ENCODE results near the gene PARP3.
"Not testable (repeated sequence)": the region's sequence is repeated elsewhere in the genome, so short reads cannot be mapped to it uniquely, and the experiment has no call there.

The PARP3 gene

GRCh38 chr3:51897391-51897790 is 44.8 kb upstream of the PARP3 start:
- 92% methylated on average over 15 of the region's 15 CpGs for WGBS
- H3K4me1 ChIP-seq (ENCODE audit: control insufficient read depth, insufficient read depth, low read depth, low read length) = no peaks in the 10 kb centered on the region
- no peak overlapping the region for H3K4me3 ChIP-seq (ENCODE audit: insufficient read depth in 1 of 2, low read depth in 1 of 2, low read length in 2 of 2)
- no peak overlapping the region for H2AK5ac ChIP-seq (ENCODE audit: low read length, severe bottlenecking)
- no peaks in the 10 kb centered on the region for H3K79me1 ChIP-seq (replicated peaks; ENCODE audit: low read length, poor library complexity, severe bottlenecking)
- no peak overlapping the region for H2AFZ ChIP-seq (ENCODE audit: low read depth, low read length)
- H3K4me2 ChIP-seq (ENCODE audit: low read length, poor library complexity, severe bottlenecking) = no peak overlapping the region
- DNase-seq = no peak
- H3K36me3 ChIP-seq (ENCODE audit: control insufficient read depth in 1 of 2, insufficient read depth in 2 of 2, low read depth in 1 of 2, low read length in 2 of 2) = no peaks in the 10 kb centered on the region
- H3K4ac ChIP-seq (ENCODE audit: low read depth in 1 of 2, low read length in 2 of 2) = no peak overlapping the region
- H2BK15ac ChIP-seq (ENCODE audit: low read depth, poor library complexity, severe bottlenecking) = no peak overlapping the region
- no peak overlapping the region for H2BK12ac ChIP-seq (ENCODE audit: low read length in 2 of 2)
- no peak overlapping the region for H3K14ac ChIP-seq (ENCODE audit: low read length in 2 of 2)
- no peak overlapping the region for H3K18ac ChIP-seq (ENCODE audit: low read depth in 1 of 2, low read length in 2 of 2)
- no peak overlapping the region for H2BK120ac ChIP-seq (ENCODE audit: low read depth, low read length)
- no peak overlapping the region for H2BK5ac ChIP-seq (ENCODE audit: low read depth, low read length, poor library complexity, severe bottlenecking)
- no peak overlapping the region for H3K27ac ChIP-seq (ENCODE audit: low read length, poor library complexity, severe bottlenecking)
- H4K8ac ChIP-seq (ENCODE audit: low read length) = no peak overlapping the region
- H3K9me3 ChIP-seq (ENCODE audit: control insufficient read depth, low read length) = no peaks in the 10 kb centered on the region
- no peak overlapping the region for H4K91ac ChIP-seq (ENCODE audit: low read length)
- no peak overlapping the region for H3K9ac ChIP-seq (ENCODE audit: low read length)
- no peak overlapping the region for H3K23ac ChIP-seq (ENCODE audit: low read length in 2 of 2)
- H3K27me3 ChIP-seq (ENCODE audit: control insufficient read depth in 1 of 2, insufficient read depth in 1 of 2, low read length in 2 of 2) = peaks cover 11 to 20% of the 10 kb centered on the region in 2 experiments

- not testable (repeated sequence) for H3K79me1 ChIP-seq (replicated peaks; ENCODE audit: low read length, poor library complexity, severe bottlenecking); H2BK15ac ChIP-seq (ENCODE audit: low read depth, poor library complexity, severe bottlenecking); H2BK12ac ChIP-seq (ENCODE audit: low read length in 2 of 2); H4K8ac ChIP-seq (ENCODE audit: low read length); H3K27ac ChIP-seq (ENCODE audit: low read length, poor library complexity, severe bottlenecking); H2AFZ ChIP-seq (ENCODE audit: low read depth, low read length); DNase-seq; H3K36me3 ChIP-seq (ENCODE audit: control insufficient read depth in 1 of 2, insufficient read depth in 2 of 2, low read depth in 1 of 2, low read length in 2 of 2); H2BK120ac ChIP-seq (ENCODE audit: low read depth, low read length); H3K4me1 ChIP-seq (ENCODE audit: control insufficient read depth, insufficient read depth, low read depth, low read length); H4K91ac ChIP-seq (ENCODE audit: low read length); H2BK5ac ChIP-seq (ENCODE audit: low read depth, low read length, poor library complexity, severe bottlenecking); H3K4me3 ChIP-seq (ENCODE audit: insufficient read depth in 1 of 2, low read depth in 1 of 2, low read length in 2 of 2); H3K4ac ChIP-seq (ENCODE audit: low read depth in 1 of 2, low read length in 2 of 2); H3K9me3 ChIP-seq (ENCODE audit: control insufficient read depth, low read length); H3K9ac ChIP-seq (ENCODE audit: low read length); H3K18ac ChIP-seq (ENCODE audit: low read depth in 1 of 2, low read length in 2 of 2); H3K23ac ChIP-seq (ENCODE audit: low read length in 2 of 2); H3K4me2 ChIP-seq (ENCODE audit: low read length, poor library complexity, severe bottlenecking); H3K14ac ChIP-seq (ENCODE audit: low read length in 2 of 2); H2AK5ac ChIP-seq (ENCODE audit: low read length, severe bottlenecking)
- WGBS = 71% methylated on average over 6 of the region's 7 CpGs
- H3K27me3 ChIP-seq (ENCODE audit: control insufficient read depth in 1 of 2, insufficient read depth in 1 of 2, low read length in 2 of 2) = peaks cover 11 to 14% of the 10 kb centered on the region in 2 experiments
These were observed 42.1 kb upstream of the PARP3 start for GRCh38 chr3:51900043-51900442.

GRCh38 chr3:51902361-51902760 is 39.8 kb upstream of the PARP3 start:
- not testable (repeated sequence) for H3K14ac ChIP-seq (ENCODE audit: low read length in 2 of 2); H2BK5ac ChIP-seq (ENCODE audit: low read depth, low read length, poor library complexity, severe bottlenecking); H3K9ac ChIP-seq (ENCODE audit: low read length); H2AFZ ChIP-seq (ENCODE audit: low read depth, low read length); H3K23ac ChIP-seq (ENCODE audit: low read length in 2 of 2); DNase-seq; H3K9me3 ChIP-seq (ENCODE audit: control insufficient read depth, low read length); H2BK120ac ChIP-seq (ENCODE audit: low read depth, low read length); H3K79me1 ChIP-seq (replicated peaks; ENCODE audit: low read length, poor library complexity, severe bottlenecking); H2BK12ac ChIP-seq (ENCODE audit: low read length in 2 of 2); H3K4me2 ChIP-seq (ENCODE audit: low read length, poor library complexity, severe bottlenecking); H2BK15ac ChIP-seq (ENCODE audit: low read depth, poor library complexity, severe bottlenecking); H3K4ac ChIP-seq (ENCODE audit: low read depth in 1 of 2, low read length in 2 of 2); H3K36me3 ChIP-seq (ENCODE audit: control insufficient read depth in 1 of 2, insufficient read depth in 2 of 2, low read depth in 1 of 2, low read length in 2 of 2); H4K91ac ChIP-seq (ENCODE audit: low read length); H3K27ac ChIP-seq (ENCODE audit: low read length, poor library complexity, severe bottlenecking); H2AK5ac ChIP-seq (ENCODE audit: low read length, severe bottlenecking); H4K8ac ChIP-seq (ENCODE audit: low read length); H3K4me1 ChIP-seq (ENCODE audit: control insufficient read depth, insufficient read depth, low read depth, low read length); H3K4me3 ChIP-seq (ENCODE audit: insufficient read depth in 1 of 2, low read depth in 1 of 2, low read length in 2 of 2); H3K18ac ChIP-seq (ENCODE audit: low read depth in 1 of 2, low read length in 2 of 2); H3K27me3 ChIP-seq (ENCODE audit: control insufficient read depth in 1 of 2, insufficient read depth in 1 of 2, low read length in 2 of 2)
- WGBS = 73% methylated on average over 6 of the region's 7 CpGs

- Histone ChIP-seq H3K23ac (ENCODE audit: low read length in 2 of 2) (no peak overlapping the region), H3K18ac (ENCODE audit: low read depth in 1 of 2, low read length in 2 of 2) (no peak overlapping the region), H3K14ac (ENCODE audit: low read length in 2 of 2) (no peak overlapping the region), H3K9me3 (ENCODE audit: control insufficient read depth, low read length) (no peaks in the 10 kb centered on the region), H2BK12ac (ENCODE audit: low read length in 2 of 2) (no peak overlapping the region), H3K79me1 (replicated peaks; ENCODE audit: low read length, poor library complexity, severe bottlenecking) (no peaks in the 10 kb centered on the region), H3K4me1 (ENCODE audit: control insufficient read depth, insufficient read depth, low read depth, low read length) (no peaks in the 10 kb centered on the region), H3K4ac (ENCODE audit: low read depth in 1 of 2, low read length in 2 of 2) (no peak overlapping the region), H3K27ac (ENCODE audit: low read length, poor library complexity, severe bottlenecking) (no peak overlapping the region), H4K8ac (ENCODE audit: low read length) (no peak overlapping the region), H2BK120ac (ENCODE audit: low read depth, low read length) (no peak overlapping the region), H2AK5ac (ENCODE audit: low read length, severe bottlenecking) (no peak overlapping the region), H2BK5ac (ENCODE audit: low read depth, low read length, poor library complexity, severe bottlenecking) (no peak overlapping the region), H4K91ac (ENCODE audit: low read length) (no peak overlapping the region), H2AFZ (ENCODE audit: low read depth, low read length) (no peak overlapping the region), H3K27me3 (ENCODE audit: control insufficient read depth in 1 of 2, insufficient read depth in 1 of 2, low read length in 2 of 2) (peaks cover 6 to 9% of the 10 kb centered on the region in 2 experiments), H3K36me3 (ENCODE audit: control insufficient read depth in 1 of 2, insufficient read depth in 2 of 2, low read depth in 1 of 2, low read length in 2 of 2) (no peaks in the 10 kb centered on the region), H3K9ac (ENCODE audit: low read length) (no peak overlapping the region), H2BK15ac (ENCODE audit: low read depth, poor library complexity, severe bottlenecking) (no peak overlapping the region), H3K4me2 (ENCODE audit: low read length, poor library complexity, severe bottlenecking) (no peak overlapping the region), H3K4me3 (ENCODE audit: insufficient read depth in 1 of 2, low read depth in 1 of 2, low read length in 2 of 2) (no peak overlapping the region)
- WGBS = 78% methylated on average over 2 of the region's 2 CpGs
- DNase-seq = no peak
These were observed 37.9 kb upstream of the PARP3 start for GRCh38 chr3:51904034-51904823.
